ENCODE results near the gene BARHL2. TPM values are rescaled to one million over a fixed set of nuclear protein-coding genes. Genes with fewer than 3 reads are reported as not detected.

BARHL2 gene
- total RNA-seq (ENCODE audit: low replicate concordance), result not detected in 2 replicates

GRCh38 chr1:90716552-90717355, at the start of gene BARHL2:
Gene BARHL2 (minus strand): TSS chr1:90717302. CDS start chr1:90717195, 107 bp downstream.

All from smooth muscle cell of the coronary artery (primary cell).